Measurements from ENCODE around the gene ZDHHC1.

Gene ZDHHC1, protein sequence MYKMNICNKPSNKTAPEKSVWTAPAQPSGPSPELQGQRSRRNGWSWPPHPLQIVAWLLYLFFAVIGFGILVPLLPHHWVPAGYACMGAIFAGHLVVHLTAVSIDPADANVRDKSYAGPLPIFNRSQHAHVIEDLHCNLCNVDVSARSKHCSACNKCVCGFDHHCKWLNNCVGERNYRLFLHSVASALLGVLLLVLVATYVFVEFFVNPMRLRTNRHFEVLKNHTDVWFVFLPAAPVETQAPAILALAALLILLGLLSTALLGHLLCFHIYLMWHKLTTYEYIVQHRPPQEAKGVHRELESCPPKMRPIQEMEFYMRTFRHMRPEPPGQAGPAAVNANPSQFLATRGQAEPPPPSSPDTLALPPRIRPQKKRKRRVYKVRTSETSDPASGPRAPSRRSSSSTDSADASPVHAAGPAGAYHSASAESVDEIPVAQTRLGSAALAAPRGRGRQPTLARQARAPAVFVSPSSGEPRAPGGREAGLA

DNA sequence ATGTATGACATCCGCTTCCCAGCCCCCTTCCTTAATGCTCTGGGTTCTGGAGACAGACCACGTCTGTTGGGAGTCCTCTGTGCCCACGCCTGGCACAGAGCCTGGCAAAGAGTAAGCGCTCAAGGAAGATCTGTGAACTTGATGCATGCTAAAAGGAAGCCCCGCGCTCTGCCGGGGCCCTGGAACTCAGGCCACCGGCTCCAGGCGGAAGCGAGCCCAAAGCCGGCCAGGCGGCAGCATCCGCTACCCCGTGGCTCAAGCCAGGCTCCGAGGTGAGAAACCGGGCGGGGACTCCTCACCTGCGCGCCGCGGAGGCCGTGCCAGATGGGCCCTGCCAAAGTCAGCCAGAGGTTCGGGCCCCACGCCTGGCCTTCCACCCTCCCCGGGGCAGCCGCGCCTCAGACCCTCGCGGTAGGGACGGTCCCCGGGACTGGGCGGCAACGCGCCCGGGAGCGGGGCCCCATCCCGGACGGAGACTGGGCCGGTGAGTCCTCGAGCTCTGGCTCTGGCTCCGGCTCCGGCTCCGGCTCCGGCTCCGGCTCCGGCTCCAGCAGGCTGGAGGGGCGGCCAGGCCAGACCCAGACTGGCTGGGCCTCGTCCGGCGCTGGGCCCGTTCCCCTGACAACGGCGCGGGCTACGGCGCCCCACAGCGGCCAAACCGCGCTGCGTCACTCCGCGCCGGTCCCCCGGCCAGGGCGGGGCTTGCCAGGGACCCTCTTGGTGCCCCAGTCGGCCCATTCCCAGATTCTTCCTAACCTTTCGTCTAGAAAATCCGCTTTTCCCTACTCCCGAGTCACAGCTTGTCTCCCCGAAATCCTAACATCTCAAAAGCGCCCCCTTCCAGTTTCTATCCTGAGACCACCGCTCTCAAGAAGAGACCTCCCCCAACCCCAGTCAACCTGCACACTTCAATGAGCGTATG lies at the start of gene ZDHHC1:
TSS of gene ZDHHC1 (minus strand) at position 606 of the 922 bp plus-strand sequence. CDS start 8,702 bp downstream, outside the sequence.
- peak; percentile 57 for DNase-seq

DNA sequence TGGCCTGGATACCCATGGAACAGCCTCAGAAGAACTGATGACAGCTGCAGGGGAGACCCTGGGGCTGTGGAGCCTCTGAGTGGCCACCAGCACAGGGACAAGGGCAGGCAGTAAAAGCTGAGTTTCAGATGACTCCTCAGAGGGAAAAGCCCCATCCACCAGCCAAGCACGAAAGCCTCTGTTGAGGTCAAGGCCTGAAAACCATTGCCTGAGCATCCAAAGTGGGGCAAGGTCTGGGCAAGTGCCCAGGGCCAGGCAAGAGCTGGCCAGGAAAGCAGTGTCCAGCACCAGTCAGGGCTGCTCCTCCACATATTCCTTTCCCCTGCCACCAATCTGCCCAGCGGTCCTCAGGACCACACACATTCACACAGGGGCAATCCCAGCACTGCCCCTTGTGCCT lies 48.3 kb upstream of the ZDHHC1 start:
- DNase-seq = no peak

DNA sequence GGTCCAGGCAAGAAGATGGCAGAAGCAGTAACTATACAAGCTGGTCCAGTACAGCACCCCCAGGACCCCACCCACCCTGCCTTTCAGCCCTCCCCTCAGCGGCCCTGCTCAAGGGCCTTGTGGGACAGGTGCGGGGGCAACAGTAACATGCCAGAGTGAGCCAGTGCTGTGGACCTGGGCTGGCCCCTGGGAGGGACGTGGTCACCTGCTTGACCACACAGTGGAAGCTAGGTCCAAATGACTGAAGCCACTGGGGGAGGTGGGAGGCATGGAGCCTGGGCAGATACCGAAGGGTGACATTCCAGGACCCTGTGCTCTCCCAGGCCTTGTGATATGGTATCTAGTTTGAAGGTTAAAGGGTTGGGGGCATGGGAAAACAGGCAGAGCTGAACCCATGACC lies 47.4 kb upstream of the ZDHHC1 start:
- no peak for DNase-seq

DNA sequence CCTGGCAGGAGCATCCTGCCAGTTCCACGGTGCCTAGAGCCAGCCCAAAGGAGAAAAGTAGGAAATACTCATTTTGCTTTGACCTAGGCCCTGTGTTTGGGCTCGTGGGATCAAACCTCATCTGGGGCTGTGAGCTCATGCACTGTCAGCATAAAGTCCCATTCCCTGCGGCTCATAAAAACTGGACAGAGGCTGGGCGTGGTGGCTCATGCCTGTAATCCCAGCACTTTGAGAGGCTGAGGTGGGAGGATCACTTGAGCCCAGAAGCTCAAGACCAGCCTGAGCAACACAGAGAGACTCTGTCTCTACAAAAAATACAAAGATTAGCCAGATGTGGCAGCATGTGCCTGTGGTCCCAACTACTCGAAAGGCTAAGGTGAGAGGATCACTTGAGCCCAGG lies 46.8 kb upstream of the ZDHHC1 start:
- DNase-seq = no peak

DNA sequence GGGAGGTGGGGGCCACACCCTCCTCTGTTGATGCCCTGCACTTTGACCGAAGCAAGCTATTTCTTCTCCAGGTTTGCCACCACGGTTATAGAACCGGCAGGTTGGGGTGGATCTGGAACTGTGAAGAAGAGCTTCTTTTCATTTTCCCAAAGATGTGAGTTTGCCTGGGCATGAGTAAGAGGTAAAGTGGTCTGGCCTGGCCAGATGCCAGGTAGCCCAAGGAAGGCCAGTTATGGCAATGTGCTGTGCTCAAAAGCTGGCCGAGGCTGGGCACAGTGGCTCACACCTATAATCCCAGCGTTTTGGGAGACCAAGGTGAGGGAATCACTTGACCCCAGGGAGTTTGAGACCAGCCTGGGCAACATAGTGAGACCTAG lies 46.0 kb upstream of the ZDHHC1 start:
- DNase-seq = no peak

DNA sequence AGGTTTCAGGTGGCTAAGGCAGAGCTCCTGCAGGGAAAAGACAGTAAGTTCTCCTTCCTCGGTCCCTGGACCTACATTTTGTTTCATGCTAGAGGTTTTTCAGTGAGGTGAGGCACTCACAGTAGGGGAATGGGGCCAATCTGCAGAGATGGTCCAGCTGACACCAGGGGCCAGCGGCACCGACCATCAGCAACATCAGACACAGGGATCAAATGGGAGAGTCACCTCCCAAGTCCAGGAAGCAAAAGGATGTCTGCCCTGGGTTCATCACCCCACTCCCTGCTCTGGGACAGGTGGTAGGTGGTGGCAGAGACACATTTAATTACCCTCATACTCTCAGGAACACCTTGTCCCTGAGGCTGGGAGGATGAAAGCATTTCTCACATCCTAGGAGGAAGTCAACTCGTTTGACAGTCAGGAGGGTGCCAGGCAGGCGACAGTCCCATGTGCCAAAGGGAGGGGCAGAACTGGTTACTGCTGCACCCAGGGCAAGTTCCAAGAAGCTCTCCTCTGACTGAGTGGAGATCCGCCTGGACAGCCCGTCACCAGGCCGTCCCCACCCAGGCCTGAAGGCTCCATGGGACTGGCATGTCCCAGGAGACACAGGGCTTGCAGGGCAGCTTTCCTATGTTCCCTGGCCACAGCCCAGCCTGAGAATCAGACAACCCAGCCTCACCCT lies 45.5 kb upstream of the ZDHHC1 start:
- DNase-seq = no peak

DNA sequence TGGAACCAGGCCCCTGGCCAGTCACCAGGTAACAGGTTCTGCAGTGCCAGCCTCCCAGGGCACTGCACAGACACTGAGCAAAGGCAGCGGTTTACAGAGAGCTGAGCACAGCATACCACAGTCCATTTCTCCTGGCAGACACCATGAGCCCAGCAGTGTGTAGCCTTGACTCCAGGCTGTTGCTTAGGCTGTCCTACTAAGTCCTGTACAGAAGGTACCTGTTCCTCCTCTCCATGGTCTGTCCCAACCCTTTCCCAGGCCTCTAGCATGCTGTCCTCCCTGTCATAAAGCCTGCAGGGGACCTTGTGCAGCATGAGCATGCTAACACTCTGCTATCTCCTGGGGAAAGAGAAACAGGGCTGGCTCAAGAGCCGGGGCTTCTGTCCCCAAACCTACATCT lies 44.7 kb upstream of the ZDHHC1 start:
- DNase-seq = no peak

DNA sequence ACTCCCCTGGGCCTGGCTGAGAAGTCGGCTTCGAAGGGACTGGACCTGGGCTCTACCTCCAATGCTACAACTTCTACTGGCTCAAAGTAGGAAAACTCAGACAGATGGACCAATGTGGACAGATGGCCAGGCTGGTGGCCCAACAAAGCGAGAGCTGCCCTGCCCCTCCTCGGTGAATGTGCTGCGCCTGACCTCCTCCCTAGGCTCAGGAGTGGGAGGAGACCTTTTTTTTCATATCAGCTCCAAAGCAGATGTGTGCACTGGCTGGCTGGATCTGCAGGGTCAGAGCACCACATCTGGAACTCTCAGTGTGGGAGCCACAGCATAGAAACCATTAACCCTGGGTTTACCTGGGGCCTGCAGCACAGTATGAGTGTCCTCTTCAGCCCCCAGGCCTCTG lies 43.9 kb upstream of the ZDHHC1 start:
- DNase-seq = no peak

DNA sequence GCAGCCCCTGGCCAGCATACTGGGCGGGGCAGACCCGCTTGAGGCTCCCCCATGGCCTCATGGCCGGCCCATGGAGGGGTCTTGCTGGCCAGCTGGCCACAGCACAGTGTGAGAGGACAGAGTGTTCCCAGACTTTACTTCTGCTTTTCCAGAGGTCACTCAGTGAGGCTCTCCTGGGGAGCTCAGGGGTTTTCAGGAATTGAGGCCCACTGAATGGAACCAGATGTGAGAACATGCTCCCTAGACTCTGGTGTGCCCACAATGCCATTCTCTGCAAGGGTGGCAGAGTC lies 43.5 kb upstream of the ZDHHC1 start:
- no peak for DNase-seq

DNA sequence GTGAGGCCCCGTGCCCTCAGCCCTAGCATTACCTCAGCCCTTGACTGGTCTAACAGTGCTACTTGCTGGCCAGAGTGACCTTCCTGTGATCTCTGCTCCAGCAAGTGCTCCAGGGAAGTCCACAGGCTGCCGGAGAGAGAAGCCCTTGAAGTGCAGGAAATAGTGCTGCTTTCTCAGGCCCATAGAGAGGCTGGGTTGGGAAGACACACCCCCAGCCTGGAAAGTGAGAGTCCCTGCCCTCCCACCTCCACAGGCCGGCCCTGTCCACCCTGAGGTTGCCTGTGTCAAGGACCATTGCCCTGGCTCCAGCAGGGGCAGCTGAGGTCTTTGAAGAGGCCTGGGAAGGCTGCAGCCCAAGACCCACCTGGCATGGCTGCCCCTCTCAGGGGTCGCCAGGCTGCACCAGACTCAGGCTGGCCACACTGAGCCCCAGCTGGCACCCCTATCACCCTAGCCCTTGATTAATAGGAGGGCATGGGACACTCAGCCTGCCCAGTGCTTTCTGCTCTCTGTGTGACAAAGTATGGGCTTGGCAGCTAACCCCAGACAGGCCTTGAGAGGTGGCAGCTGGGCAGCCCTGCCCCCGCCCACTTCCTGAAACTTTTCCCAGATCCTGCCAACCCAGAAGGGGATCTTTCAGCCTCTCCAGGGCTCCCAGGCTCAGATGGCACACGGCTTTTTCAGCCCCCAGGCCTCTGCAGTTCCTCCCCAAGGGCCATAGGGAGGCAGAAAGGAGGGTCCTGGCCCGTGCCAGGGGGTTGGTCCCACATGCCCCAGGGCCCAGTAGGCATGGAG lies 43.0 kb upstream of the ZDHHC1 start:
- DNase-seq = no peak

DNA sequence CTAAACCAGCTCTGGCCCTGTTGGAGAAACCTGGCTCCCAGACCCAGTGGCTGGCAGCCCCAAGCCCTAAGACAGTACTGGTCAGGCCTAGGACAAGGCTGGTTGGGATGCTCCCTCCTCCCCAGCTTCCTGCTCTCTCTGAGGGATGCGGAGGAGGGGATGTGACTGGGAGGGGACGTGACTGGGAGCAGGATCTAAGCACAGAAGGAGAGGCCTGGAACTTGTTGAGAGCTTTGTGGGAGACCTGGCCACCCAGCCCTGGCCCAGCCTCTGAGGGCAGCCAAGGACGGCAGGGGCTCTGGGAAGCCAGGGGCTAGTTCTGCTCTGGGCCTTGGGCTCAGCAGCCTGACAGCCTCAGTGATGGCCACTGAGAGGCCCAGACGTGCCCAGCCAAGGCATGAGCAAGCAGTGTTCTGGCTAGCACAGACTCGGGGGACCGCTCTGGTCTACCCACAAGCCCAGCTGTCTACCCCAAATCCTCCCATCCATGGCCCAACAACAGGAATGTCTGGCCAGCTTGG lies 41.9 kb upstream of the ZDHHC1 start:
- no peak for DNase-seq

DNA sequence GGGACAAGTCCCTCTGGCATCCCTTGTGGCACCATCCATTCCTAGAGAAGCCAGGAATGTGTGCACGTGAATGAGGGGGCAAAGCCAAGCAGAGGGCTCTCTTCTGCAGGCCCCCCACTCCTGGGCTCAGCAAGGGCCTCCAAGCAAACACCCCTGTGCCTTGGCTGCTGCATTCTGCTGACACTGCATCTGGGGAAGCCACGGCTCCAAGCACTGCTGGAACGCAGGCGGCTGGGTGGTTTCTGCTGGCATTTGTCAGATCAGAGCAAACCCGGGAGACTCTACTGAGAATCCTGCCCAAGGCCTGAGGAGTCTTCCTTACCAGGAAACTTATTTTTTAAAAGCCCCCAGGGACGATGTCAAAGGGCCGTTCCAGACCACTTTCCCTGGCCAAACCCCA lies 41.3 kb upstream of the ZDHHC1 start:
- DNase-seq = no peak

DNA sequence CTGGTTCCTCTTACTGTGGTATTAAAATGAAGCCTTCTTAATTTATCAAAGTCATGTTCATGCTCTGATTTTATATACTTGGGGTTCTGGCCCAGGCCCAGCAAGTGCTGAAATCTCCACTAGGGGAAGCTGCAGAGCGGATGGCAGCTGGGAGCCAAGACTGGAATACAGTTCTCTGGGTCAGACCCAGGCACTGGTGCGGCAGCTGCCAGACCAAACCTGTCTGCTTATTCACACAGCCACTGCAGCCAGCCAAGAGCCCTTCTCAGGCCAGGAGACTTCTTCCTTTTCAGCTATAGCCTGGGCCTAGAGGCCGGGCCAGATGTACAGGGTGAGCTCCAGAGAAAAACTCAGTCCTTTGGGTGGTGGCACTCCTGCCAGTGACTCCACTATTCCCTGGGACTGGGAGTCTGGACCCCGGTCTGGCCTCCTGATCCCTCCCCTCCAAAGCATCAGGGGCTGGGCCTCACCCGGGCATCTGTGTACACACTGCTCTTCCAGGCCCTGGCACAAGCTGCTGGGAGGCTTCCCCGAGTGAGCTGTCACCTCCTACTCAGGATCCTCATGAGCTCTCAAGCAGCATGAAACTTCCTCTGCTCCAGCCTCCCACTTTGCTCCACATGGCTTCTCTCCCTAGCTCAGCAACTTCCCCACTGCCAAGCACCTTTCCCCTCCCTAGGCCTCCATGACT lies 40.3 kb upstream of the ZDHHC1 start:
- DNase-seq = no peak

DNA sequence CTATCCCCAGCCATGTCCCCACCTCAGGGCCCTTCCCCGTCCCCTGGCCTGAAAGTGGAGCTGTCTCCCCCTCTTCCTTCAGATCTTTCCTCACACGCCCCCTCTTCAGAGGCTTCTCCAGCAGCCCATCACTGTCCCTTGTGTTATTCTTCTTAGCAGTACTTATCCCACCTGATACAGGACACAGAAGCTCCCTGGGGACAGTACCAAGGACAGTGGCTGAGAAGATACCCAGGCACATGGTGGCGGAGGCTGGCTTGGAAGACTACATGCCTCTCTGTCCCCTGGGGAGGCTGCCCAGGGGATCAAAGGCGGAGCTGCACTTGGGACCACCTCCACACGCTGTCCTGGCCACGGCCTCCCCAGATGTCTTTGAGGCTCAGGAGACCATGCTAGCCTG lies 38.6 kb upstream of the ZDHHC1 start:
- DNase-seq = no peak

DNA sequence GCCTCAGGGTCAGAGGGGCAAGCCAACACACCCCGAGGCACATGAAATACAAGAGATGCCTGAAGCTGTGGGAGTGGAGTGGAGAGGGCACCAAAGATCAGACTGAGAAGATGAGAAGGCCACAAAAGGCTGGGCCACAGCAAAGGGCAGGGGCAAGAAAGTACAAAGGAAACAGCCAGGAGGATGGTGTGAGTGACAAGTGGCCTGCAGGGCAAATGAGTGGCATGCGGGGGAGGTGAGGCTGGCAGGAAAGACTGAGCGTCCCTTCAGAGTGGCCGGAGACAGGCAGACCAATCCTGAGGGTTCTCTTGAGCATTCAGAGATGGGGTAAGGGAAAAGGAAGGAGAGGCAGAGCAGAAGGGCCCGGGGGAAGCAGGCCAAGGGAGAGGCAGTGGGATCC lies 37.8 kb upstream of the ZDHHC1 start:
- DNase-seq = no peak

DNA sequence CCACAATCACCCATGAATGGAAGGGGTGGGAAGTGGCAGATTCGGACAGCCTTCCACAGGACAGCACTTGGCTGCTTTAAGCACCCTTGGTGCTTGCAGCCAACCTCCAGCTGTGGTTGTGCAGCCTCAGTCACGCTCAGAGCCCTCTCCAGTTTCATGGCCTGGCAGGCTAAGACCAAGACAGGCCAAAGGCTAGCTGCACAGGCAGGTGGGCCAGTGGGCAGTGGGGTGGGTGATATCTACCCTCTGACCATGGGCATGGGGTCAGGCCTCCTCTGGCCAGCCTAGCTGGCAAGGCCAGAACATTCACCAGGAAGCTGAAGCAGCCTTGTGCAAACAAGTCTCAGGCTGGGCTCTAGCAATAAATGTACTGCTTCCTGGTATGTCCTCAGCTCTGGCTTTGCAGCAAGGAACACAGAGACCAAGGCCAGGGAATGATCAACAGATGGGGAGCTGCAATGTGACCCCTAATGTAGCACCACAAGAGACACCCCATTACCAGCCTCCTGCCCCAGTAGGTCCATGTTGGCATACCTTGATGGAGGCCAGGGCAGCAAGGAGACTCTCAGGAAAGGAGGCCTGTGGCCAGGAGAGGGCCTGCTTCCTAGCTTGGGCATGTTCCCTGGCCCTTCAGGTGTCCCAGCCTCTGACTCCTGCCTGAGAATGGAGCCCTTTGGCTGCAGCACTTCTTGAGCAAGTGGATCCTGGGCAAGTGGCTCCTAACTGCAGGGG lies 35.6 kb upstream of the ZDHHC1 start:
- no peak for DNase-seq

DNA sequence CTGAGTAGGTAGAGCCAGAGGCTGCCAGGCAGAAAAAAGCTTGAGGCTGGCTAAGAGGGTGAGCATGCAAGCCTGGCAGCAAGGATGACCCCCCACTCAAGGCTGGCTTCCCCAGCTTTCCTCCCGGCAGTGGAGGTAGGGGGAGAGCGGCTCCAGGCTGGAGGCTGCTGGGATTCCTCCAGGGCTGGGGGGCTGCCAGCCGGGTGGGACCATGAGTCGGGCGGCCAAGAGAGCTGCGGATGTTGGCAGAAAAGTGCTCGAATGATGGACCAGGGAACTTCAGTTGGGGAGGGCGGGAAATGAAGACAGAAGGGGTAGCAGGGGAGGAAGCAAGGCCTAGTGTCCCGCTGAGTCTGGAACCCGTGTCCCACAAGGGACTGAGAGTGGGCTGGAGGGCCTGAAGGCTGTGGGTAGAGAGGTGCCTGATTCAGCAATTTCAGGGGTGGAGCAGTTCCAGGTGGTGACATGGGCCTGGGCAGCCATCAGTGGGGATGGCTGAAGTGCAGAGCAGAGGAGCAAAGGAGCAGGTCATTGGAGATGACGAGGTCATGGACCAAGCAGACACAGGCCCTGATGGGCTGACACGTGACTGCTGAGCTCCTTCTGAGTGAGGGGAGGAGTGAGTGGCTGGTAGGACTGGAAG lies 34.9 kb upstream of the ZDHHC1 start:
- no peak for DNase-seq

DNA sequence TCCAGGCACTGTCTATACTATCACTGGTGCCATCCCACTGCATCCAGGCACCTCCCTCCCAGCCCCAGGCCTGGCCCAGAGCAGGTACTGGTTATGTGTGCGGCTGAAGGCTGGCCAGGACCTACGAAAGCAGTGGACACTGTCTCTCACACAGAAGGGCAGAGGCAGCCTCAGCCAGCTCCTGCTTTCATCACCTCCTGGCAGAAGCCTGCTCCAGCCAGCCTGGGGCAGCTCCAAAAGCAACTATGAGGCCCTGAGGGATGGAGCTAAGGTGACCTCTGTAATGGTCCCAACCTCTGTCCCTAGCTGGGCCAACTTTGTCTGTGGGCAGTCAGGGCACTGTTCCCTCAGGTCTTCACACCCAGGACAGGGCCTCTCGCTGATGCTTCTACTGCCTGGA lies 33.5 kb upstream of the ZDHHC1 start:
- no peak for DNase-seq

DNA sequence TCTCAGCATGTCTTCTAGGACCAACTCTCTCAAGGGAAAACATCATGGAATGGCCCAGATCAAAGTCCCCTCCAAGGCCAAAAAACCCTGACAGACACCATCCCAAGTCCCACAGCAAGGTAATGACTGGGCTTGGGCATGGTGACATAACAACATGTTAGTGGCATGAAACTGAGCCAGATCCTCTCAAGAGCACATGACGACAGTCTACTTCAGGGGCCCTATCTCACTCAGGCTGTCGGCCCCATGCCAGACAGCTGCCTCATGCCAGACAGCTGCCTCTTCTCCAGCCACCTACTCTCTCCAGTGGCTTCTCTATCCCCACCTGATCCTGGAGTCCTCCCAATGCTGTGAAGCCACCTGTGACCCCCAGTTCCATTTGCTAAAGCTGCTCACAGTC lies 33.1 kb upstream of the ZDHHC1 start:
- no peak for DNase-seq

DNA sequence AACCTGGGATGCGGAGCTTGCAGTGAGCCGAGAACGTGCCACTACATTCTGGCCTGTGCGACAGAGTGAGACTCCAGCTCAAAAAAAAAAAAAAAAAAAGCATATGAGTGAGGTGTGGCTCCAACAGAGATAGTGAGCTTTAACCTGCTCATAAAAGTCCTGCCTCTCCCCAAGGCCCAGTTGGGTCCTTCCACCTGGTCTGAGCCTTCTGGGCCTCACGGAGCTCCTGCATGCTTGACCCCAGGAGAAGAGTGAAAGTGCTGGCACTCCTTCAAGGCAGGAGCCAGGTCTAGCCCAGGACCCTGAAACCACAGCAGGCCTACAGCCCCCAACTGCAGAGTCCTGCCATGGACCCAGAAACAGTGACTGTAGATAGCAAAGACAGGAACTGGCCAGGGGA lies 32.3 kb upstream of the ZDHHC1 start:
- DNase-seq = no peak

Data from activated naive CD4-positive, alpha-beta T cell treated with Interleukin-2 at 50 U/mL for 16 hours (primary cell).